Stimulated activated CD8-positive, alpha-beta memory T cell treated with anti-CD3 and anti-CD28 coated beads, Interleukin-7, amount 100 ng/mL, for 1 hour (primary cell): ENCODE data around the gene SLC23A1.
"Not testable (repeated sequence)": the region's sequence is repeated elsewhere in the genome, so short reads cannot be mapped to it uniquely, and the experiment has no call there.

Experiments
- DNase-seq, 2 donors: peaks; one replicate each; pipeline ENCODE4 v3.0.0-alpha.2; 2020; ENCODE audit warnings: low read depth in 2 of 2

Gene SLC23A1

DNA sequence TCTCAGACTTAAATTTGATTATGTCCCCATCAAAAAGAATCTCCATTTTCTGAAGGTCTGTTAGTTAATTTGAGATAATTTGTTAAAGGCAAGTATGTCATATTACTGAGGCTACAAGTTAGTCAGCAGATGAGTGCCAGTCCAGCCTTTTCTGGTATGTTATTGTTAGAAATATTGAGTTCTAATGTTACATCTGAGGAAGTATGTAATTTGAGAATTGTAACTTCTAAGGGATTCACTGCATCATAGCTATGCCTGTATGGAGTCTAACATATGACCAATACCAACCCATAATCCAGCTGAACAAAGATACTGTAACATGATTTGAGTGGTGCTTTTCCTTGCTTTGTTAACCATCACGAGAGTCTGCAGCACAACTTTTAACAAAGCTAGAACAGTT, 13.9 kb downstream of the SLC23A1 start:
- no peak for DNase-seq

DNA sequence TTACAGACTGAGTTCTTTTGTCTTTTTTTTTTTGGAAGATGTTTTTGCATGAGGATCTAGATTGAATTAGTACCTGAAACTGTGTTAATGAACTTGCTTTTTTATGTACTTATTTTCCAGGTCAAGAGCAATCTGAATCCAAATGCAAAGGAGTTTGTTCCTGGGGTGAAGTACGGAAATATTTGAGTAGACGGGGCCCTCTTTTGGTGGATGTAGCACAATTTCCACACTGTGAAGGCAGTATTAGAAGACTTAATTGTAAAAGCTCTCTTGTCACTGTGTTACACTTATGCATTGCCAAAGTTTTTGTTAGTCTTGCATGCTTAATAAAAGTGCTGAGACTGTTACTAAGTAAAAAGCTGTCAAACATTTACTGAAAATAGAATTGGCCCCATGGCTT, 14.5 kb downstream of the SLC23A1 start:
- no peak for DNase-seq

DNA sequence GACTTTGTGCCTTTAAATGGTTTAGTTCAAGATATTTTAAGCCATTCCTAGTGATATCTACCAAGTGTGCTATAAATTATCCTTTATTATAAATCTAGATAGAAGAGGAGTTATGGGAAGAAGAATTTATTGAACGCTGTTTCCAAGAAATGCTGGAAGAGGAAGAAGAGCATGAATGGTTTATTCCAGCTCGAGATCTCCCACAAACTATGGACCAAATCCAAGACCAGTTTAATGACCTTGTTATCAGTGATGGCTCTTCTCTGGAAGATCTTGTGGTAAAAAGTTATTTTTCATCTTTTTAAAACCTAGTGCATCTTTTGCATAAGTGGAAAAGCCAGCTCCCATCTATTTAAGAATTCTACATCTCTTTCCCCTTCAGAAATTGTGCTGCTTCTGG, 18.6 kb downstream of the SLC23A1 start:
- DNase-seq, result no peak

DNA sequence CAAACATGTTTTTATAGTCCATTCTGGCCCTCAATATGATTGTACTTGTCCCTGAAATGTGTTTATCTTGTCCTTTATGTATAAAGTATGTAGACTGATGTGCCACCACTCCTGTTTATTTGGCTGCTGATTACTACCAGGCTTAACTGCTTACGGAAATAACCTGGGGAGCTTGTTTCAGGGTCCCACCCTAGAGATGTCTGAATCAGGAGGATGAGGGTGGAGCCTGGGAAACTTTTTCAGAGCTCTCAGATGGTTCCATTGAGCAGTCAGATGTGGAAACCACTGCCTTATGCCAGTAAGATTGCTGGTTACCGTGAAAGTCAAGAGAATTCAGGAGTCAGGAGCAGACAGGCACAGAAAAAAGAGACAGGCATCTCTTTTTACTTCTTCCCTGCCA, 19.2 kb downstream of the SLC23A1 start:
- no peak for DNase-seq

DNA sequence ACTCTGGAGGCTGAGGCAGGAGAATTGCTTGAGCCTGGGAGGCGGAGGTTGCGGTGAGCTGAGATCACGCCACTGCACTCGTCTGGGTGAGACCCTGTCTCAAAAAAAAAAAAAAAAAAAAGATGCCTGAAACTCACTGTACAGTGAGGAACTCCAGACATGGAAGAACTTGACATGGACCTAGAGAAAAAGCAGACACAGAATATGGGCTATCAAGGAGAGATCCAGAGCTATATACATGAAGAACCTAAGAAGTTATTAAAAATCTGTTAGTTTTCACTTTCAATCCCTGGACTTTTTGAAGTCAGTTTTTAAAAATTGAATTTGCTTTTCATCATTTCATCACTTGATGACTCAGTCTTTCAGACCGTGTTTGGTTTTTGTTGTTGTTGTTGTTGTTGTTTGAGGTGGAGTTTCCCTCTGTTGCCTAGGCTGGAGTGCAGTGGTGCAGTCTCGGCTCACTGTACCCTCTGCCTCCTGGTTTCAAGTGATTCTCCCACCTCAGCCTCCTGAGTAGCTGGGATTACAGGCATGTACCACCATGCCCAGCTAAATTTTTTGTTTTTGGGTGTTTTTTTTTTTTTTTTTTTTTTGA, 21.2 kb downstream of the SLC23A1 start:
- DNase-seq, result no peak

DNA sequence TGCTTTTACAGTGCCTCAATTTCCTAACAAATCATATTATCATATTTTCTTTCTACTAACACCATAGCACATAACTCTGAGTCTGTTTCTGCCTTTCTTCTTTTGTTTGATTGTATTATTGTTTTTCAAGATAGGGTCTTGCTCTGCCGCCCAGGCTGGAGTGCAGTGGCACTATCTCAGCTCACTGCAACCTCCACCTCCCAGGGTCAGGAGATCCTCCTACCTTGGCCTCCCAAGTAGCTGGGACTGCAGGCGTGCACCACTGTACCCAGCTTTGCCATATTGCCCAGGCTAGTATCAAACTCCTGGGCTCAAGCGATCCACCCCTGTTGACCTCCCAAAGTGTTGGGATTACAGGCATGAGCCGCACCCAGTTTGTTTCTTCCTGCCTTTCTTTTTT, 22.7 kb downstream of the SLC23A1 start:
- DNase-seq, result no peak

DNA sequence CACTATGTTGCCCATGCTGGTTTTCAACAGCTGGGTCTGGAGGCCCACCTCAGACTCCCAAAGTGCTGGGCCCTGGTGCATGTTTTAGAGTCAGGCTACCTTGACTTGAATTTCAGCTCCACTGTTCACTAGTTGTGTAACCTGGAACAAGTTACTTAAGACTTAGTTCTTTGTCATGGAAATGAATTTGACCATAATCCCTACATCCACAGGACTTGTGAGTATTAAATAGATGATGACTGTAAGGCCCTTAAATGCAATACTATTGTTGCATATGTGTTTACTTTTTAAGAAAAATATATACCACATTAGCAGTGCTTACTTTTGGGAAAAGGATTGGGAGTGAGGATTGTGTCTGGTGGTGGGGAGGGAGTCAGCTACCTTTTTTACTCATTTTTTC, 25.0 kb downstream of the SLC23A1 start:
- DNase-seq, result no peak

DNA sequence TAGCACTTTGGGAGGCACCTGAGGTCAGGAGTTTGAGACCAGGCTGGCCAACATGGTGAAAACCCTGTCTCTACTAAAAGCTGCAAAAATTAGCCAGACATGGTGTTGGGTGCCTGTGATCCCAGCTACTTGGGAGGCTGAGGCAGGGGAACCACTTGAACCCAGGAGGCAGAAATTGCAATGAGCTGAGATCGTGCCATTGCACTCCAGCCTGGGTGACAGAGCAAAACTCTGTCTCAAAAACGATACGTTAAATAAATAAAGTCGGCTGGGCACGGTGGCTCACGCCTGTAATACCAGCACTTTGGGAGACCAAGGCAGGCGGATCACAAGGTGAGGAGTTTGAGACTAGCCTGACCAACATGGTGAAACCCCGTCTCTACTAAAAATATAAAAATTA, 27.2 kb downstream of the SLC23A1 start:
- DNase-seq, result not testable (repeated sequence)

DNA sequence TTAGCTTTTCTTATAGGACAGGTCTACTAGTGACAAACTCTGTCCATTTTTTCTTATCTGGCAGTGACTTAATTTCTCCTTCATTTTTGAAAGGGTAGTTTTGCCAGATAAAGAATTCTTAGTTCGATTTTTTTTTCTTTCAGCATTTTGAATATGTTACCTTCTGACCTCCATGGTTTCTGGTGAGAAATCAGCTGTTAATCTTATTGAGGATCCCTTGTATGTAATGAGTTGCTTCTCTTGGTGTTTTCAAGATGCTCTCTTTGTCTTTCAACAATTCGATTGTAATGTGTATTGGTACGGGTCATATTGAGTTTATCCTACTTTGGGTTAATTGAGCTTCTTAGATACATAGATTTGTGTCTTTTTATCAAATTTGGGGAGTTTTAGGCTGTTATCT, 28.9 kb downstream of the SLC23A1 start:
- no peak for DNase-seq

DNA sequence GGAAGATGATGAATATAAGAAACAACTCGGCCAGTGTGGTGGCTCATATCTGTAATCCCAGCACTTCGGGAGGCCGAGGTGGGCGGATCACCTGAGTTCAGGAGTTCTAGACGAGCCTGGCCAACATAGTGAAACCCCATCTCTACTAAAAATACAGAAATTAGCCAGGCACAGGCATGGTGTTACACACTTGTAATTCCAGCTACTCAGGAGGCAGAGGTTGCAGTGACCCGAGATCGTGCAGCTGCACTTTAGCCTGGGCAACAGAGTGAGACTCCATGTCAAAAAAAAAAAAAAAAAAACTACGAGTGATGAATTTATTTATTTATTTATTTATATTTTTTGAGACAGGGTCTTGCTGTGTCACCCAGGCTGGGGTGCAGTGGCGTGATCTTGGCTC, 35.2 kb downstream of the SLC23A1 start:
- DNase-seq, result not testable (repeated sequence)

DNA sequence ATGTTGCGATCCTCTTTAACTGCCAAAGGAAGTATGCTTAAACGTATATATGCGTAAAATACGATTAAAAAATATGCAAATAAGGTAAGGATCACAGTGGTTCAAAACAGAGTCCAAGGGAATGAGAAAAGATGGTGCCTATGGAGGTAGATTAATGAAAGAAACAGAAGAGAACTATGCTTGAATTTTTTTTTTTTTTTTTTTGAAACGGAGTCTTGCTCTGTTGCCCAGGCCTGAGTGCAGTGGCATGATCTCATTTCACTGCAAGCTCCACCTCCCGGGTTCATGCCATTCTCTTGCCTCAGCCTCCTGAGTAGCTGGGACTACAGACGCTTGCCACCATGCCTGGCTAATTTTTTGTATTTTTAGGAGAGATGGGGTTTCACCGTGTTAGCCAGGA, 37.7 kb downstream of the SLC23A1 start:
- DNase-seq, result not testable (repeated sequence)

DNA sequence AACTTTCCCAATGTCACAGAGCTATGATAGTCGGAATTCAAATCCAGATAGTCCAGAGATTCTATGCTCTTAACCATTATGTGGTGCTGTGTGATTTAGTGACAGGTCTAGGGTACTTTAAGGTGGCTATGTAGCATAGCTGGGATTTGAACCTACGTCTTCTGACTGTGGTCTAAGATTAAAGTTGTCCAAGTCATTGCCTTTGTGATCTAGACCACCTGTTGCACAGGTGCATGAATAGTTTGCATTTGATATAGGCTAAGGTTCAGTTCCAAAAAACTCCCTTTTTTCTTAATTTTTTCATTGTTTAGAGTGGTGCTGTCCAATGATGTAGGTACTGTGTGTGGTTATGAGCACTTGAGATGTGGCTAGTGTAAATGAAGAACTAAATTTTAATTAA, 38.9 kb downstream of the SLC23A1 start:
- DNase-seq, result no peak

DNA sequence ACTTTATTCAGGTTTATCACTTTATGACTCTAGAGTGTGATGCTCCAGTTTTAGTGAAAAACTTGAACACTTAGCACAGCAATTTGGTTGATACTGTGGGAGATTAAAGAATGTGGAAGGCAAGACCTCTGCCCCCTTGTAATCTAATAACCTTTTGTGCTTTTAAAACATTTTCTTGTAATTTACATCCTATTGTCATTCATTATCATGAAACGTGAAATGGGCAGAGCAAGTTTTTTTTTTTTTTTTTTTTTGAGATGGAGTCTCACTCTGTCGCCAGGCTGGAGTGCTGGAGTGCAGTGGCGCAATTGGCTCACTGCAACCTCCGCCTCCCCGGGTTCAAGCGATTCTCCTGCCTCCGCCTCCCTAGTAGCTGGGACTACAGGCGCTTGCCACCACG, 39.6 kb downstream of the SLC23A1 start:
- no peak for DNase-seq

DNA sequence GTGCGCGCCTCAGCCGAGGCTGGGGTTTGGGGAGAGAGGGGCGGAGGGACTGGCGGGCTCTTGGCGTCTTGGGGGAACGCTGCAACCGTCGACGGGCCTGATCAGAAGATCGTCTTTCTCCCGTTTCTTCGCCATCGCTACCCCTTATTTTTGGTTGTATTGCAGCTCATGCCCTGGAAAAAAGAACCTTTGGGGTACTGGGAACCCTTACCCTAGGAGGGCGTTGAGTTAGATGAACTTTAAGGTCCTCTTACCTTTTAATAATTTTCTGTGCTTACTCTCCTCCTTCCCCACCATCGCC, 40.7 kb downstream of the SLC23A1 start:
- DNase-seq, result peak in 1 of 2 donors; percentile 49

DNA sequence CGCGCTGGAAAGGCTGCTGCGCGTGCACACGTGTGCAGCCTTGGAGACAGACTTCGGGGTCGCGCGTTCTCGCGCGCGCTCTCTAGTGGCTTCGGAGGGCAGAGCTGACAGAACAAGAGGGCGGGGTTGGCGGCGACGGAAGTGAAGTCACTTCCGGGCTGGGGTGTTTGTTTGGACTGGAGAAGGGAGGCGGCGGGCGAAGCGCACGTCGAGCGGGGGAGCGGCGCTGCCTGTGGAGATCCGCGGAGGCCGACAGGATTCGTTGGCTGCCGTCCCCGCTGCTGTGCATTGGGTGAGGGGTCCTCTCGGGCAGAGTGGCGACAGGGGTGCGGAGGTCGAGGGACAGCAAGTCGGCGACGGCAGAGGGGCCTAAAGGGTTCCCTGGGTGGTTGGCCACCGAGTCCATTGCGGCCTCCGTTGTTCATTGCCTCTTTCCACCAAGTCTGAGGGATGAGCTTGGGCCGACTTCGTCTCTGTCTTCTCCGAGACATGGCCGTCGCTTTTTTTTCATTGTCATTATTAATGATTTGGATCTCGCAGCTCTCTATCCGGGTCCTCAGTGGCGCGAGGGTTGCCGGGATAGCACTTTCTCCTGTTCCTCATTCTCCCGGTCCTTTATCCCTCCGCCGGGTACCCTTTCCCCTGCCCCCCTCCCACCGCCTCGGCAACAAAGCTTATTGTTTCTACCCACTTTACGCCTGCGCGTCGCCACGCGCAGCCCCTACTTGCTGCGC, 41.2 kb downstream of the SLC23A1 start, which contains the start of gene PAIP2:
Gene PAIP2, plus strand, starts transcription at position 166 of the 734 bp plus-strand sequence. CDS start 21,931 bp downstream, outside the sequence.
- DNase-seq, result peak; percentile 91 to 95

DNA sequence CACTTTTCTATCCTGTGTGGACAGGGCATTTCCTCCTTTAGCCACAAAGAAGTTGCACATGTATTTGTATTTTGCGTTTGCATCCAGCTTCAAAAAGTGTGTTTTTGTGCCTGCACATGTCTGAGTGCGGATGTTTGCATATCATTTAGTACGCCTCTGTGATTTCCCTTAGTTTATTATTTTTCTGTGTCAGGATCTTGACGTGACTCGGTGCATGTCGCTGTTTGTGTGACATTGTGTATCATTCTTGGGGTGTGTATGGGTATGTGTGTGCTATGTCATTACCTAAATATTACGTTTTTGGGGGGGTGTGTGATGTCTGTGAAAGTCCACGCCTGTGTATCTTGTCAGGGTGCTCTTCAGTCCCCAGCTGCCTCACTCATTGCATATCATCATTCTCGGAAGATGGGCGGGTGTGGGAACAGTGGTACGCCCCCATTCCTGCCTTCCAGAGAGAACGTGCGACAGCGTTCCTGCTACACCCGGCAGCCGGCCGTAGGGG, 41.9 kb downstream of the SLC23A1 start:
- no peak for DNase-seq

DNA sequence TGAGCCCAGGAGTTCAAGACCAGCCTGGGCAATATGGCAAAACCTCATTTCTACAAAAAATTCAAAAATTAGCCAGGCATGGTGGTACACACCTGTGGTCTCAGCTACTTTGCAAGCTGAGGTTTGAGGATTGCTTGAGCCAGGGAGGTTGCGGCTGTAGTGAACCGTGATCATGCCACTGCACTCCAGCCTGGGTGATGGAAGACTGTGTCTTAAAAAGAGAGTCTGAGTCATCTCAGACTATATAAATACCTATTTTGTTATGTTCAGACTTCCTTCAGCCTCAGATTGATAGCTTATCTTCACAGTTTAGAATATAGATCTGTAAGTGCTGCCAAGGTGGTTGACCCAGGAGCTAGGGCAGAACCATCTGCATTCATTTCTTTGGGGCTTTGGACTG, 43.0 kb downstream of the SLC23A1 start:
- DNase-seq, result no peak

DNA sequence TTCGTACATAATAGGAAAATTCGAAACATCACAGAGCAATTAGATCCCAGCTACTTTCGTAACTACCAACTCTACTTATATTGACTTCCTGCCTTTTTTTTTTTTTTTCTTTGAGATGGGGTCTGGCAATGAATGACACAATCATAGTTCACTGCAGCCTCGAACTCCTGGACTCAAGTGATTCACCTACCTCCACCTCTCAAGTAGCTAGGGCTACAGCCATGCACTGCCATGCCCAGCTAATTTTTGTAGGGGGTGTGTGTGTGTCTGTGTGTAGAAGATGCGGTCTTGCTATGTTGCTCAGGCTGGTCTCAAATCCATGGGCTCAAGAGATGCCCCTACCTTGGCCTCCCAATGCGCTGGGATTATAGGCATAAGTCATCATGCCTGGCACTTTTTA, 47.3 kb downstream of the SLC23A1 start:
- no peak for DNase-seq
